GM19395 (cell line): ENCODE results near the gene SREBF2.

Source experiments
- ATAC-seq: cut with Tn5 transposase; IDR thresholded peaks from one replicate; pipeline ENCODE4 v1.9.1; 2021; ENCODE audit warnings: mild to moderate bottlenecking, moderate library complexity; ENCODE audit not compliant: unreplicated experiment

The SREBF2 gene

DNA sequence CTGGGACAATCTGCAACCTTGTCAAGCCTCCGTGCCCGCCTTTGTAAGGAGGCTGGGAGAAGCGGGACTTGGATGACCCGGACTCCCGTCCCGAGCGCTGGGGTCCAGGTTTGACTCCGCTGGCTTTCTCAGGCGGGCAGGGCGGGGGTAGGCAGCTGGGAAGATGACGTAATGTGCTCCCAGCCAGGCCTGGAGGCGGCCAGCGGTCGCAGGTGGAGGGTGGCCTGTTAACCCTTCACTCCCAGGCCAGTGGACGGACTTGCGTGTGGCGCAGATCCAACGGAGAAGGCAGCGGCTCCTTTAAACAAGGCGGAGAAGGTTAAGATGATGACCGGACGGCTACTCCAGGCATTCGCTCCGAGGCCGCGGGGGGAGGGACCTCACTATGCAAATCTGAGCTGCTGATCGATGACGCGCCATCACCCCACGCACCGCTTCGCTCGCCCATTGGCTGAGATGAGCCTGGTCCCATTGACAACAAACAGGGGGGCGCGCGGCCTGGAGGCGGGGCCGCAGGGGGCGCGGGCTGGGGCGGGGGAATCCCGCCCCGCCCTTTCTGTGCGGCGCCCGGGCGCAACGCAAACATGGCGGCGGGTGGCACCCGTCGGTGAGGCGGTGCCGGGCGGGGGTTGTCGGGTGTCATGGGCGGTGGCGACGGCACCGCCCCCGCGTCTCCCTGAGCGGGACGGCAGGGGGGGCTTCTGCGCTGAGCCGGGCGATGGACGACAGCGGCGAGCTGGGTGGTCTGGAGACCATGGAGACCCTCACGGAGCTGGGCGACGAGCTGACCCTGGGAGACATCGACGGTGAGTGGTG is at the start of gene SREBF2:
Gene SREBF2, plus strand, starts transcription at position 553 of the 816 bp plus-strand sequence. Its CDS starts 166 bp downstream, at position 719.
- peak; percentile 83 for ATAC-seq

DNA sequence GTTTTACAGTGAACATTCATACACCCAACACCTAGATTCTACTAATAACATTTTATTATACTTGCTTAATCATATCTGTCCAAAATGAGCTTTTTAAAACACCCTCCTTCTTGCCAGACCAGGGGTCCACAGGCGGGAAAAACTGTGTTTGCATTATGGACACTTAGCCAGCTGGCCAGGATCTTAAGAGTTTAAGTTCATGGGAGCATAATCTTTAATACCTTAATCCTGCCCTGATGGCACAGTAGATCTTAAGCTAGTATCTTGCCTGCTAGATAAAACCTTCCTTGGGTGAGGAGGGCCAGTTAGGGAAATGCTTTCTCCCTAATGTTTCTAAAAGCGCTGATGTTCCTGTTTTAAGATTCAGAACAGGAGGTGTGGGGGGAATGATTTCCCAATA is 45.6 kb upstream of the SREBF2 start:
- no peak for ATAC-seq

DNA sequence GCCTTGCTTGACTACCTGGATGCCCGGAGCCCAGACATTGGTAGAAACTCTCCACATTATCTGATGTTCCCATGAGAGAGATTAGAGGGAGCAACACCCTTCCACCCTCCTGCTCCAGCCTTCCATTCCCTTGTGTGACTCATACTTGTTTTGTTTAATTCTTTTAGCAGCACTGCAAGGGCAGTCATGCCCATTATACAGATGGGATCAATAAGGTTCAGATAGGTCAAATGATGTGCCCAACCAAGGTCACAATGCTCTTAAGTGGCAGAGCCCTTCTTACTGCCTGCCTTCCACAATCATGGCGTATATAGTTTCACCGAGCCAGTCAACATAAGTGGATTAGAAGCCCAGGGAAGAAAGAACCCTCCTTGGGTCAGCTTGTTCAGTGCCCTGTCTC is 39.0 kb upstream of the SREBF2 start:
- no peak for ATAC-seq

DNA sequence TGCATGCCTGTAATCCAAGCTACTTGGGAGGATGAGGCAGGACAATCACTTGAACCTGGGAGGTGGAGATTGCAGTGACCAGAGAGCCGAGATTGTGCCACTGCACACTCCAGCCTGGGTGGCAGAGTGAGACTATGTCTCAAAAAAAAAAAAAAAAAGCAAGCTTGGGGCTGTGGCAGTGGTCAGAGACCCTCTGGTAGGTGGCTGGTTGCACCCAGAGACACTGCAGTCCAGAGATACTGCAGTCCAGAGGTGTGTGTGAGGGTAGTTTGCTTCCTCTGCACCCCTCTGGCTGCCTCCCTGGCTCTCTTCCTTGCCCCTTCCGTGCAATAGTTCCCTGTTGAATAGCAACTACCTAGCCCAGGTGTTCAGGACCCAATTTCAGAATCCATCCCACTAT is 34.2 kb upstream of the SREBF2 start:
- ATAC-seq = no peak

DNA sequence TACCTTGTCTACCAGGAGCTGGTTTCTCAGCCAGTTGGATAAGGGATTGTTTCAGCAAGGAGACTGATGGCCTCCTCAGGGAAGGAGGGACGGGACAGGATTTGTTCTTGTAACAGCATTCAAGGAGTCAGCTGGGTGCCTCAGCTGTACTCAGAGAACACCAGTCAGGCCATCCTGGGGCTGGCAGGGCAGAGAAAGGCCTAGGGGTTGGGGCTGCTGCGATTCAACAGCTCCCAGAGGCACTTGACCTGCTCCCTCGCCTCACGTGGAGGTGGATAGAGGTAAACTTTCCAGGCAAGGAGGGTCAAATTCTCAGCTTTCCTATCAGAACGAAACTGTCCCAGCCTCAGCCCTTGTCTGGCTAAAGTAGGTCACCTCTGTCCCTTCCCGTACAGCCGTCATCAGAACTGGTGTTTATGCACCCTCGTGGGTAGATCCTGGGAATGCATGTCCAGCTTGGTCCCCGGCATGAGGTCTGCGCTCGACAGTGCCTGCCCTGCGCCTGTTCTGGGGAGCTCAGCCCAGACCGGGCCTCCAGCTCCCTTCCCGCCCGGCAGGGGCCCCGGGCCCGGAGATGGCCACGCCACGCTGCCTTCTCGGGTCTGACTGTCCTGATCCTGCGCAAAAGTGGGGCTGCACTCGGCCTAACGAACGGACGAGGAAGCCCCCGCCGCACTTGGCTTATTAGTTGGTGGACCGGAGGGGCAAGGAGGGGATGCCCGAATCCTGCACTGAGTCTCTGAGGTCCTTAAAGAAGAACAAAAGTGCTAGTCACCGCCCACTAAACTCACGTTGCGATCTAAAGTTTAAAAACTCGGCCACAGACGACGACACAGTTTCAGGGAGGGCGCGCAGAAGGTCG is 33.2 kb upstream of the SREBF2 start:
- ATAC-seq = peak; percentile 41

DNA sequence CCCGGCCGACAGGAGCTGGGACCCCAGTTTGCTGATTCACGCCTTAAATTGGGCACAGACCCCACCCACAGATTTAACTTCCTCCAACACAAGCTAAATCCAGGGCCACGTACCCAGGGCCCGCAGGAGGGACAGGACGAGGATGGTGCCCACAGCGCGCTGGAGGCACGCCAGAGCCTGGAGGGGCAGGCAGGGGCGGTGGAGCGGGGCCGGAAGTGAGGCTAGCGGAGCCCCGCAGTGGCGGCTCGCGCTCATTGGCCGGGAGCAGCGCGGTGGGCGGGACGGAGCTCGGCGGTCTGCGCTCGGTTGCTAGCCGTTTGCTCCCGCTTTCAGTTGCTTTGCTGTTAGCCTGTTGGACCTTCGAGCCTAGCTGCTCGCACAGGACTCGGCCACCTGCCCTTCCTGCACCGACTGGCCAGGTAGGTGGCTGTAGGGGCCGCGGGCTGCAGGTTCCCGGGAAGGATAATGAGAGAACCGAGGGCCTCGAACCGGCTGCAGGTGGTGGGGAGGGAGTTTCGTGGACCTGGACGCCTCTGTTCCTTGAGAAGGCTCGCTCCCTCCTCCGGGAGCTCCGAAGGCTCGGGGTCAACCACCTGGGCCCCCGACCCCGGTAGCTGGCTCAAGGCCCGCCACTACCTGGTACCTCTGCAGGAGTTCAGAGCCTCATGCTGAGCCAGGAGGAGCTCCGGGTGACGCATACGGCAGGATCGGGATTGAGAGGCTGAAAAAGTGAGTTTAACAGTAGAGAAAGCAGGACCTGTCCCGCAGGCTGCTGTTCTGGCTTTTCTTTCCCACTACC is 32.4 kb upstream of the SREBF2 start, which contains the start of gene CCDC134:
Gene CCDC134, plus strand, starts transcription at position 332 of the 799 bp plus-strand sequence. CDS start 8,212 bp downstream, outside the sequence.
- peak; percentile 80 for ATAC-seq

DNA sequence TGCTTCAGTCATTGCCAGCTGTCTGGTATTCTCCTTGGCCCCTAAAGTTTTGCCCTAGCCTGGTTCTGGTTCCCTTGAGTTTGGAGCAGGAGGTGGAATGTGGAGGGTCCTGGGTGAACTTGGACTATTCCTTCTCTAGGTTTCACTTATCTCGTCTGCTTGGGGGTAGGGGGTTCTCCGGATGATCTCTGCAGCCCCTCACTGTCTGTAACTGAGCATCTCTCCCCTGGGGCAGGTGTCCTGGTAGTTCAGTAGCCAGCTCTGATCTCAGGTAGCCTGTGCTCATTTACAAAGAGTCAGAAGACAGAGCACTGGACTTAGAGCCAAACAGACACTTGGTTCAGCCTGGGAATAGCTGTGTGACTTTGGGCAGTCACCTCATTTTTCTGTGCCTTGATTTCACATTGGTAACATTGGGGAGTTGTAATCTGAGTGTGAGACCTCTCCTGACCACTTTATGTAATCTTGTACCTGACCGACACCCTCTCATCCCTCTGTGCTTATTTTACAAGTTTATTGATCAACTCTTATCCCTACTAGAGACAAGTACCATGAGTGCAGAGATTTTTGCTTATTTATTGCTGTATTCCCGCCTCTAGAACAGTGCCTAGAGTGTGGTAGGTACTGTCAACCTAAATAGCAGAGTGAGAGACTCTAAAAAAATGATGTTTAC is 31.6 kb upstream of the SREBF2 start:
- ATAC-seq = no peak

DNA sequence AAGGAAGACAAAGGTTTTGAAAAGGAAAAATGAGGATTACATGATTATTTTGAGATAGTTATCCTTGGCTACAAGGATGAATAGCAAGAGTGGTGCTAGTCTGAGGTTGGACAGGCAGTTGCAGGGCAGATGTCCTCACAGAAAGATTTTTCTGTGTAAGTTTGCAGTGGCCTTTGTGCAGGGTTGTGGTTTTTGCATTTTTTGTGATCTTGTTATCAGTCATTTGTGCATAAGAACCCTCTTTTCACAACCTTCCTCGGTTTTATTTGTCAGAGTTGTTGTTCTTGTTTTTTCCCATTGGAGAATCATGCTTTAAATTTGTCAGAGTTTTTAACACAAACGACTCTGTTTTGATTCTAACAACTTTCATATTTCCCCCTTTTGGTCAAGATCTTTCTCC is 31.0 kb upstream of the SREBF2 start:
- ATAC-seq = no peak

DNA sequence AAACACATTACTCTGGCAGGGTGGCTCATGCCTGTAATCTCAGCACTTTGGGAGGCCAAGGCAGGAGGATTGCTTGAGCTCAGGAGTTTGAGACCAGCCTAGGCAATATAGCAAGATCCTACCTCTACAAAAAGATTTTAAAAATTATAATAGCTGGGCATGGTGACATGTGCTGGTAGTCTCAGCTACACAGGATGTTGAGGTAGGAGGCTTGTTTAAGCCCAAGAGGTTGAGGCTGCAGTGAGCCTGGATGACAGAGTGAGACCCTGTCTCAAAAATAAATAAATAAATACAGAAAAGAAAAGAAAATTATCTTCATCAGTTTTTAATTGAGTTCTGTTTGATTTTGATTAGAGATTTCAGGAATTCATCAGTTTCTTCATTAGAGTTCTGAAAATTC is 27.3 kb upstream of the SREBF2 start:
- no peak for ATAC-seq

DNA sequence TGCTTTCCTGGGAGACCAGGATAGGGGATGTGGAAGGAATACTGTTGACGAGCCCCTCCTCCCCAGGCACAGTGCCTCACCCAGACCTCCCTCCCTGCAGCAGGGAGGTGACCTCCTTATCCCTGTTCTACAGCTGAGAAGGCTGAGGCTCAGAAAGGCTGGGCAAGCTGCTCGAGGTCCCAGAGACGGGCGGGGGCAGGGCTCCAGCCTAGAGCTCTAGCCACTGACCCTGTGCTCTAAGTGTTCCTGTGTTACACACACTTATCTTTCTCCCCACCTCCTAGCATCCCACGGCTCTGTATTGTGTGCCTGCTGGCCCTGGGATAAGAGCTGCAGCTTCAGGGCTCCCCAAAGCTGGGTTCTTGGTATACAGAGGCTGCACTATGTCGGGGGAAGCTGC is 24.5 kb upstream of the SREBF2 start:
- no peak for ATAC-seq

DNA sequence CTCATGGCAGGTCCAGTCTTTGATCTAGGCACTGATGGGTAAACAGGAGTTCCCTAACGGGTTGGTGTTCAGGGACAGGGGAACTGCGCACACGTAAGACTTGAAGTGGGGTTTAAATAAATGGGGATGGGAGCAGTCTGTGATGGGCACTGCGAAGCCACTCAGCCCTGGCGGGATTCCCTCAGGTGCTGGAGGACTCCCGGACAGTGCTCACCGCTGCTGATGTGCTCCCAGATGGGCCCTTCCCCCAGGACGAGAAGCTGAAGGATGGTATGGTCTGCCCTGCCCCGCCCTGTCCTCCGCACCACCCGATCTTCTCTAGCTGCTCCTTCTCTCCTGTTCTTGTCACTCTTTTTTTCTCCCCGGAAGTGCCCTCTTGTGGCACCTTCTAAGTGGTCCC is 22.9 kb upstream of the SREBF2 start:
- ATAC-seq = no peak

DNA sequence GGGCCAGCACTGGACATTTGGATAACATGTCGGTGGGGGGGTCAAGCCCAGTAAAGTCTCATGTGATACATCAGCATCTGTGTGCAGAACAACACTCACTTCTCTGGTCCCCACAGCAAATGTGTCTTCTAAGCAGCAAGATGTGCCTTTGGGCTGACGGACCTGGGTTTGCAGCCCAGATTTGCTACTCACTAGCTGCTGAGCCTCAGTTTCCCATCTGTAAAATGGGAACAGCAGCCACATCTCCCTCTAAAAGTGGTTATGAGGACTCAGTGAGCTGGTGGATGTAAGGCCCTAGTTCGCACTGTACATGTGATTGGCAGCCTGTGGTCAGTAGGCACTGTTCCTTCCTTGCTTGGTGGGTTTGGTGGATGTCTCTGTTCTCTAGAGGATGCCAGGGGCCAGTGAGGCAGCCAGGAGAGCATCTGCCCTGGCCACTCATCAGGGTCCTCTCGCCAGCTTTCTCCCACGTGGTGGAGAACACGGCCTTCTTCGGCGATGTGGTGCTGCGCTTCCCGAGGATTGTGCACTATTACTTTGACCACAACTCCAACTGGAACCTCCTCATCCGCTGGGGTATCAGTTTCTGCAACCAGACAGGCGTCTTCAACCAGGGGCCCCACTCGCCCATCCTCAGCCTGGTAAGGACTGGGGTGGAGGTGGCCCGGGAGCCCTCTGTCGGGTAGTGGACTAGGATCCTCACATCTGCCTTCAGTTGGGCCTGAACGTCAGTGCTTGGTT is 19.9 kb upstream of the SREBF2 start:
- no peak for ATAC-seq

DNA sequence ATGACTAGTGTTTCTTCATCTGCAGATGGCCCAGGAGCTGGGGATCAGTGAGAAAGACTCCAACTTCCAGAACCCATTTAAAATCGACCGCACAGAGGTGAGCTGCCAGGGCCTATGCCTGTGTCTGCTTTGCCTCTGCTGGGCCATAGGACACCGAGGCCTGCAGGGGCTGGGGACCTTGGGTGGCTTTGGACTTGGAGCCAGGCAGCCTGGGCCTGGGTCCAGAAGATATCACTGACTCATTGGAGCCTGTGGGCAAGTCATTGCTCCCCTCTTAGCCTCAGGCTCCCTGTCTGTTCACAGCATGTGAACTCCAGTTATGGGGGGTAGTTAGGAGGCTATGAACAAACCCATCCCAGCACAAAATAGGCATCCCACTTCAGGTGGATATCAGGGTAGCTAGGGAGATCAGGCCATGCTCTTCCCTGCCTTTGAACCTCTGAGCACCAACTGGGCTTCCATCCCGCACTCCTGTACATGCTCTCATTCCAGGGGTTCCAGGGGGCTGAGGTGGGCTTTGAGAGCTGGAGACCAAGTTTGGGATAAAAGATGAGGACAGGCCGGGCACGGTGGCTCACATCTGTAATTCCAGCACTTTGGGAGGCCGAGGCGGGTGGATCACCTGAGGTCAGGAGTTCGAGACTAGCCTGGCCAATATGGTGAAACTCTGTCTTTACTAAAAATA is 19.0 kb upstream of the SREBF2 start:
- ATAC-seq = no peak

DNA sequence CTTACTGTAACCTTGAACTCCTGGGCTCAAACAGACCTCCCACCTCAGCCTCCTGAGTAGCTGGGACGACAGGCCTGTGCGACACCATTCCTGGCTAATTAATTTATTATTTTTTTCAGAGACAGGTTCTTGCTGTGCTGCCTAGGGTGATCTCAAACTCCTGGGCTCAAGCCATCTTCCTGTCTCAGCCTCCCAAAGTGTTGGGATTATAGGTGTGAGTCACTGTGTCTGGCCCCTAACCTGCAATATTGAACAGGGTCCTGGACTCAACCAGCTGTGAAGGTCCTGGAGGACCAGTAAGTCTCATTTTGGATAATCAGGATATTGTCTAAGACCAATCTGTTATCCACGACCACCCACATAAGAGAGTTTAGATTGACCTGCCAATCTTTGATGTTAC is 17.2 kb upstream of the SREBF2 start:
- no peak for ATAC-seq

DNA sequence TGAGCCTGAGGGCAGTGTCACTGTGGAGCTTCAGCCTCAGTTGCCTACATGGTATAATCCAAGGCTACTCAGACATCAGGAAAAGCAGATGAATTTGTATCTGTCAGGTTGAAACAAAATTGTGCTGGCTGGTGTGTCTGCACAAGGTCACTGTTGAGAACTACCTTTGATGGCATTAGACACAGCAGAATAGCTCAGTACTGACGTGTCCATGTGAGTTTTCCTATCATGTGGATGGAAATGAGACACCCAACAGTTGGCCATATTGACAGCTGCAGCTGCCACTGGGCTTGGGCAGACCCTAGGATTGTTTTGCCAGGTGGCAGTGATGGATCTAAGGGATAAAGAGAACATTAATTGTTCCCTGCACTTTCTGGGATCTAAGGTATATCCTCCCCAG is 16.7 kb upstream of the SREBF2 start:
- no peak for ATAC-seq

DNA sequence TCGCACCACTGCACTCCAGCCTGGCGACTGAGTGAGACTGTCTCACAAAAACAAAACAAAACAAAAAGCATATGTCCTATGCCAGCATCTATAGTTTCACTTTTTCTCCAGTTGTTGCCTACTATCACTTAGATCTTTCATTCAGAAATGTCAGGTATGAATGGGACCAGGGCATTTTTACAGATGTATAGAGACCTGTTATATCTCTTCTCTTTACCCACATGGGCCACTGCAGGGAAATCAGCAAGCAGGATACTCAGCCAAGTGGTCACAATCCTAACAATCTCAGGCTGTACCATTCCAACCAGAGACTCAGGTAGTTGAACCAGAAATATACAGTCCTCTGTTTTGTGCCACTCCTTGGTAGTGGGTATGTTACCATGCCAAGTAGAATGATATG is 16.0 kb upstream of the SREBF2 start:
- ATAC-seq = no peak

DNA sequence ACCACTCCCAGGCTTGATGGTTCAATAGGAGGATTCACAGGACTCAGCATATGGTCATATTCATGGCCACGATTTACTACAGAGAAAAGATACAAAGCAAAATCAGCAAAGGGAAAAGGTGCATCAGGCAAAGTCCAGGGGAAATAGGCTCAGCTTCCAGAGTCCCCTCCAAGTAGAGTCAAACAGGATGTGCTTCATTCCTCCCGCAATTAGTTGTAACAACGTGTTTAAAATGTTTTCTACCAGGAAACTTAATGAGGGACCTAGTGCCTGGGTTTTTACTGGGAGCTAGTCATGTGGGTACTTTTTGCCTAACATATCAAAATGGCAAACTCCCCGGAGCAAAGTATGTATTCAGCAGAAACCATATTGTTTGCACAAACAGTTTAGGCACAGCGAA is 14.9 kb upstream of the SREBF2 start:
- no peak for ATAC-seq

DNA sequence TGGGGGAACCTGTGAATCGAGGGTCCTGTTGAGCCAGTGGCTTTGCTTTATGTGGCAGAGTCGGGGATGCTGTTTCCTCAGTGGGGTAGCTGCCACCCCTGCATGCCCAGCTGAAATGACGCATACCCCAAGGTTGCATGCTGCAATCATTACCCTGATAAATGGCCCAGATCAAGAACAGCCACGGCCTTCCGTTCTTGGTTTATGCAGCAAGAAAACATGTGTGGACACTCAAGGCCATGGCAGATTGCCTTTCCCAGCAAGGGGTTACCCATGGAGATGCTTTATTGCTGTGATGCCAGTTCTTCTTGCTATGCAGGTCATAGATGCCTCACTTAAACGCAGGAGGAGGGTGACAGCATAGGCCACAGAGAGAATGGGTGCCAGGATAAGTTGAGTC is 14.3 kb upstream of the SREBF2 start:
- no peak for ATAC-seq

DNA sequence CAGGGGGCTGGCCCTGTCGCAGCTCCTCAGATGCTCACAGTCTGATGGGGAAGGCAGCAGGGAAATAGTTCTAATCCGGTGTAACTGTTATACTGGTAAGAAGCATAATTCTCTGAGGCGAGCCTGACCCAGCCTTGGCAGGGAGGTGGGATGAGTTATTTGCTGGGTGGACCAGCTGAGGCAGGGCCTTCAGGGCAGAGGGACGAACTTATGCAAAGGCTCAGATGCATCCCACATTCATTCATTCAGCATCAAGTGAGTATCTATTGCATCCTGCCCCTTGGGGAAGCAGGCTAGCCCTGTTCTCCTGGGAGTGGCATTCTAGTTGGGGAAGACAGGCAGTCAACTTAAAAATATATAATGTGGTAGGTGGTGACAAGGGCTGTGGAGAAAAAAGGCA is 13.6 kb upstream of the SREBF2 start:
- ATAC-seq = no peak
